Nucleus accumbens (tissue), 56 donors: ENCODE measurements around the gene SPIN4.
"Not testable (repeated sequence)": the region's sequence is repeated elsewhere in the genome, so short reads cannot be mapped to it uniquely, and the experiment has no call there.

ENCODE experiments used
- DNase-seq, 56 donors: peaks; one replicate each; lab custom pipeline; 2025; lab: John Stamatoyannopoulos, UW

The SPIN4 gene

DNA sequence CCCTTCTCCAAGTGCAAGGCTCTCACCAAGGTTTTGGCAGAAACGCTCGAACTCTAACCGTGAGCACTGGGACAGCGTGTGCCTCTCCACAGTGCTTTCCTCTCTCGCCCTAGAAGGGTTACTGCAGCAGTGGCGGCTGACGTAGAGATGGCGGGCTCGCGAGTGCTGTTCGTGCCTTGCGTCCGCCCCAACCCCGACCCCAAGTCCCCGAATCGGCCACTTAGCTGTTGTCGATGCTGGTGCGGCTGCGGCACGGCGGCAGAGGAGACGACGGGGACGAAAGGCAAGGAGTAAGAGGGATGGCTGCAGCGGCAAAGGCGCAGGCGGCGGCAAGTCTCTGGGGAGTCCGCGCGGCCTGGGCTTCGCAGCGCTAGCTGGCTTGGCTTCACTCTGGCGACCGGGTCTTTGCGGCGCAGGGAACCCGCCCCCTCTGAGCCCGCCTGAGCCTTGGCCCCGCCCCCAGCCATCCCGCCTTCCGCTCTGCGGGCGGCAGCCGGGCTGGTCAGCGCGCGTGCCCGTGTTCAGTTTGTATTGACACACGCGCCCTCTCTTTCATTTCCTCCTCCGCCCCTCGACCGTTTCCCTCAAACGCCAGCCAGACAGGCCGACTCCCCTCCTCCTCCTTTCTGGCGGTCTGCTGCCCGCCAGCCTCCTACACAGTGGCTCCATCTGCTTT, at the start of gene SPIN4:
SPIN4 (minus strand) TSS at position 392 of the 676 bp plus-strand sequence. CDS start 513 bp downstream, outside the sequence.
- peak in 54 of 56 donors; percentile 10 to 87 (median 67) for DNase-seq

DNA sequence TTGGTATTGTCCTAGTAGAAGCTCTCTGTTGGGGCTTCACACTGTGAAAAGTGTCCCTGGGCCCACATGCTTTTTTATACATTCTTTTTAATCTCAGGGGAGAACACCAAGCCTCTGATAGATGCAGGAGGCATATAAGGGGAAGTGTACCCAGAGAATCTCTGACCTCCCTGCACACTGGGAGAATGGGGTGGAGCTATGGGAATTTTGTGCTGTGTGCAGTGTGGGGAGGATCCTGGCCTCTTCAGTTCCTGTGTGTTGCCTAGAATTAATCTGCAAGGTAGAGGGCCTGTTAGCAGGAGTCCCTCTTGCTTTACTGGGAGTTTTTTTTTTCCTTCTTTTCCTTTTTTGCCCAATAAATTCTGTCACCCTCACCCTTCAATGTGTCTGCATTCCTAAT, 49.2 kb upstream of the SPIN4 start:
- DNase-seq = no peak

DNA sequence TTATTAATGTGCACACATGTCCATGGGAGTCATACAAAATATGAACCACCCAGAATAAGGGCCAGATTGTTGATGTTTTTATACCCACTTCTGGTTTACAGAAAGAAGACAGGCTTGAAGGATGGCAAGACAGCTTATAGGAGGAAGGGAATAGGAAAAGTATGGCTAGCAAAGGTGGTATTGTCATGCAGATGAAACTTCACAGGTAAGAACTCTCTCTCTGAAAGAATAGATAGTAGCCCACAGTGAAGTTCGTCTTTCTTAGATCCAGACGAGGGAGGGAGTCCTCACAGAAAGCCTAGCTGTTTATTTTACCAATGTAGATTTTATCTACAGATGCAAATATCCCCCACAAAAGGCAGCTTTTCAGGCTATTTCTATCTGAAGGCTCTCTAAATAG, 43.7 kb upstream of the SPIN4 start:
- no peak for DNase-seq

DNA sequence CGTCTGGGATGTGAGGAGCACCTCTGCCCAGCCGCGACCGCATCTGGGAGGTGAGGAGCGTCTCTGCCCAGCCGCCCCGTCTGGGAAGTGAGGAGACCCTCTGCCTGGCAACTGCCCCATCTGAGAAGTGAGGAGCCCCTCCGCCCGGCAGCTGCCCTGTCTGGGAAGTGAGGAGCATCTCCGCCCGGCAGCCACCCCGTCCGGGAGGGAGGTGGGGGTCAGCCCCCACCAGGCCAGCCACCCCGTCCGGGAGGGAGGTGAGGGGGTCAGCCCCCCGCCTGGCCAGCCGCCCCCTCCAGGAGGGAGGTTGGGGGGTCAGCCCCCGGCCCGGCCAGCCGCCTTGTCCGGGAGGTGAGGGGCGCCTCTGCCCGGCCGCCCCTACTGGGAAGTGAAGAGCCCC, 42.0 kb upstream of the SPIN4 start:
- DNase-seq = not testable (repeated sequence)

DNA sequence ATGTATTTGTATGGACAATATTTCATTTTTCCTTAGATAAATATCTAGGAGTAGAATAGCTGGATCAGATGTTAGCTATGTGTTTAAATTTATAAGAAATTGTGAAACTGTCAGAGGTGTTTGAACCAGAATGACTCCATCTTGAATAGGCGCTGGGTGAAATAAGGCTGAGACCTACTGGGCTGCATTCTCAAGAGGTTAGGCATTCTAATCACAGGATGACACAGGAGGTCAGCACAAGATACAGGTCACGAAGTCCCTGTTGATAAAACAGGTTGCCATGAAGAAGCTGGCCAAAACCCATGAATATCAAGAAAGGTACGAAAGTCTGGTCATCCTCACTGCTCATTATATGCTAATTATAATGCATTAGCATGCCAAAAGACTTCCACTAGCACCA, 36.3 kb upstream of the SPIN4 start:
- no peak for DNase-seq

DNA sequence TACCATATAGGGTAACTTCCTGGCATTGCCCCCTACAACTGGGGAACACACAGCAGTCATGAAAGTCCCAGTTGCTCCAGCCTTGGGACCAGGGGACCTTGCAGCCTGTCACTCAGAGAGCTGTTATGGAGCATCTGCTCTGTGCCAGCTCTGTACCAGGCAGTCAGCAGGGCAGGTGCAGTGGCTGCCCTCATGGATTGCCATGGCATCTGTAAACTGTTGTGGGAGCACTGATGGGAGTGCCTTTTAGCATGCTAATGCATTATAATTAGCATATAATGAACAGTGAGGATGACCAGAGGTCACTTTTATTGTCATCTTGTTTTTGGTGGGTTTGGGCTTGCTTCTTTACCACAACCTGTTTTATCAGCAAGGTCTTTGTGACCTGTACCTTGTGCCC, 33.1 kb upstream of the SPIN4 start:
- not testable (repeated sequence) for DNase-seq

DNA sequence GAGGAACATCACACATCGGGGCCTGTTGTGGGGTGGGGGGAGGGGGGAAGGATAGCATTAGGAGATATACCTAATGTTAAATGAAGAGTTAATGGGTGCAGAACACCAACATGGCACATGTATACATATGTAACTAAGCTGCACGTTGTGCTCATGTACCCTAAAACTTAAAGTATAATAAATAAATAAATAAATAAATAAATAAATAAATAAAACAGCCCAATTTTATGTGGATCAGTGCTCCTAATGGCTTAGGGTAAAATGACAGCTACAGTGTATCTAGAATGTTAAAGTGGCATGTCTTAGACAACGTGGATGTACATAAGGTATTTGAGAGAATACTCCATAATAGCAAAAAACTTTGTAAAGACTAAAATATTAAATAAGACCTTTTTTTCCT, 21.9 kb upstream of the SPIN4 start:
- DNase-seq = not testable (repeated sequence)

DNA sequence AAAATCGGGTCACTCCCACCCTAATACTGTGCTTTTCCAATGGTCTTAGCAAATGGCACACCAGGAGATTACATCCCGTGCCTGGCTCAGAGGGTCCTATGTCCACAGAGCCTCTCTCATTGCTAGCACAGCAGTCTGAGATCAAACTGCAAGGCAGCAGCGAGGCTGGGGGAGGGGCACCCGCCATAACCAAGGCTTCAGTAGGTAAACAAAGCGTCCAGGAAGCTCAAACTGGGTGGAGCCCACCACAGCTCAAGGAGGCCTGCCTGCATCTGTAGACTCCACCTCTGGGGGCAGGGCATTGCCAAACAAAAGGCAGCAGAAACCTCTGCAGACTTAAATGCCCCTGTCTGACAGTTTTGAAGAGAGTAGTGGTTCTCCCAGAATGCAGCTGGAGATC, 16.6 kb upstream of the SPIN4 start:
- not testable (repeated sequence) for DNase-seq

DNA sequence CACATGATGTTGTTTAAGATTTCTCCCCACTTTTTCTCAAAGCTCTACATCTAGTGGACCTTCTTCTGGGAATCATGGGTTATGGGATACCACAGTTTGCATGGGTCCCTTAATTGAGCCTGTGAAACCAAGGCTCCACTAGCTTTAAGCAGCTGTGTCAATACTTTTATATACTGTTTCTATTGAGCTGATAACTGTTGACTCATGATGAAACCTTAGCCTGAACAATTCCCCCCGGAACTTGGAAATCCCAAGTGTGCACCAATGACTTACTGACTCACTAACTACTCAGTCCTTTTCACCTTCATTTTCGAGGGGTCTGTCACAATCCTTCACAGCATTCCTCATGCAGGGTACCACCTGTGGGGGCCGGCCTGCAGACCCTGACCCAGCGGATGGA, 12.7 kb upstream of the SPIN4 start:
- no peak for DNase-seq

DNA sequence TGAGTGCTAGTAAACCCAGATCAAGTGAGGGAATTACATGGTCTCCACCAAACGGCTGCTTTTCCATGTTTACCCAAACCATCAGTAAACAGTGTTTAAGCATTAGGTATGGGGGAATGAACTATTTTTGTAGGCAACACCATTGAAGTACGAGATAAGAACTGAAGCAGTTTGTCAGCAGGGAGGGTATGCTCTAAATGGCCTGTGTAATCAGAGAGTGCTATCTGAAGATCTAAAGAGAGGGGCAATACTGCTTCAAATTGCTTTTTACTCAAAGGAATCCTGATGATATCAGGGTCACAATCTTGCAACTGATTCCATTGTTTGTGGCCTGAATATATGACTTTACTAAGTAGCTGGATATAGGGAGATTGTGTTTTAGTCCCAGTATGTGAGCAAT, 10.4 kb upstream of the SPIN4 start:
- no peak for DNase-seq

DNA sequence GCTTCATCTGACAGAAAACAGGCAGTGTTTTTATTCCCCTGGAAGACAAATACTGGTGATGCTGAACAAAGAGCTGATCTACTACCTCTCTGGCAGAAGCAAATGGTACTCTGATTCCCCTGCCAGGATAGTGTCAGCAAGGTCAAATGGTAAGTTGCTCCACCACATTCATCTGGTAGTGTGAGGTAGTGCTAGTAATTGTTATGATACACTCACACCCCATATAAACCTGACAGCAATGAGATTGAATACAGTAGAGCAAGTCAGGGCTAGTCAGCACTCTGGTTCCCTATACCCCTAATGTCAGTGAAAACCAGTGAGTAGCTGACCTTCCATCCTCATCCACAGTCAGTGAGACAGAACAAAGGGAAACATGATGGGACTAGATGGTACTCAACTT, 3.4 kb upstream of the SPIN4 start:
- no peak for DNase-seq

DNA sequence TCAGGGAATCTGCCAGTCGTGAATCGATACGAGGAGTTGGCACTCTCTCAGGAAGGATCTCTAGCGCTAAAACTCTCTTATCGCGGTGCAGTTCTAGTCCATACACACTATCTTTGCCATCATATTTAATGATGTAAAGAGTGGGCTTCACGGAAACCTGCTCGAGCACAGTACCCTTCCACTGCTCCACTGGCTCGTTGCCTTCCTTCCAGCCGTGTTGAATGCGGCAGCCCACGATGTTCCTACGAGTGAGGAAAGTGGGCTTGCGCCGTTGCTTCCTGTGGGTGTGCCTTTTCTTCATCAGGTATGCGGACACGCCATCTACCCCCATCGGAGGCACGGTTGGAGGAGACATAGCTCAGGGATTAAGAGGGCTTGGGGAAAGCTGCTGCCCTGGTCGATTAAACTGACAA, 661 bp downstream of the SPIN4 start:
- DNase-seq = peak in 39 of 56 donors; percentile 1 to 53 (median 16)

DNA sequence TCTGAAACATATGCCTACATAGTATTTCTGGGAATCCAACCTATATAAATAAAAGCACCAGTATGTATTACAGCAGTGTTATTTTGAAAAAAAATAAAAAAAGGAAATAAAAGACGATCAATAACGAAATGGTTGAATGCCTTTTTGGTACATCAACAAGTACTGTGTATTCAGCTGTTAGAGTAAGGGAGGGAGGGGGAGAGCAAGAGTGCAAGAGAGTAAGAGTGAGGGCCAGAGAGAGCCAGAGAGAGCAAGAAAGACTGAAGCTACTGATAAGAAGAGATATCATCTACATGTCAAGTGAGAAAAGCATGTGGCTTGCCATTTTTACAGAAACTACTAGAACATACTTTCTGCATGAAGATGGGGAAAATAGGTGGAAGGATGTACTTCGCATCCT, 1.8 kb downstream of the SPIN4 start:
- peak in 1 of 56 donors; percentile 0 for DNase-seq

DNA sequence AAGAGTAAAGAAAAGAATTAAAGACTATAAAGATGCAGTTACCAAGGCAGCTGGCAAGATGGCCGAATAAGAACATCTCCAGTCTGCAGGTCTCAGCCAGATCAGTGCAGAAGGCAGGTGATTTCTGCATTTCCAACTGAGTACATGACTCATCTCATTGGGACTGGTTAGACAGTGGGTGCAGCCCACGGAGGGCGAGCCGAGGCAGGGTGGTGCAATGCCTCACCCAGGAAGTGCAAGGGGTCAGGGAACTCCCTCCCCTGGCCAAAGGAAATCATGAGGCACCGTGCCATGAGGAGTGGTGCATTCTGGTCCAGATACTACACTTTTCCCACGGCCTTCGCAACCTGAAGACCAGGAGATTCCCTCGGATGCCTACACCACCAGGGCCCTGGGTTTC, 20.5 kb downstream of the SPIN4 start:
- DNase-seq = peak in 1 of 56 donors; percentile 0

DNA sequence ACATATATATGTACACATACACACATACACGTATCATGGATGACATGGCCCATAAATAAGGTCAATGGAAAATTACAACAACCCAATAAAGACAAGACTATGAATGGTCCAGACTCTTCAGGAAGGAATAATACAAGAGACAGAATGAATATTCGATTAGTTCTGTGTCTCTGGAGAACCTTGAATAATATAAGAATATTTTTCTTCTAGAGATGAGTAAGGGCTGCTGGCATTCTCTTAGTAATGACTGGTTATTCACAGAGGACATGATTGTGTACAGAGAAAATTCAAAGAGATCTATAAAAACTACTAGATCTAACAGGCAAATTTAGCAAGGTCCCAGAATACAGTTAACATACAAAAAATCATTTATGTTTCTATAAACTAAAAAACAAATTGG, 23.3 kb downstream of the SPIN4 start:
- no peak for DNase-seq

DNA sequence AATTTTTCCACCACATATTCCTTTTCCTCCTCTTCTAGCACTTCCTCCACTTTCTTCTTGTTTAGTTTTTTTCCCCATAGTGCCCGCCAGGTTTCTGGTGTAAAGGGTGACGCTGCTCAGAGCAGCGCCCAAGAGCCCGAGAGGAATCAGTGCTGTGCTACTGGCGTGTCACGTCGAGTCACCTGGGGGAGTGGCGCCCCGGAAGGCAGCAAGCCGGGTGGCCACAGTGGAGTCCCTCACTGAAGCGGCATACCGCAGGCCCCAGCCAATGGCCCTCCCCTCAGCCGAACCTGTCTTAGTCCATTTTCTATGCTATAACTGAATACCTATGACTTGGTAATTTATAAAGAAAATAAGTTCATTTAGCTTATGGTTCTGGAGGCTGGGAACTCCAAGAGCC, 51.5 kb downstream of the SPIN4 start:
- DNase-seq = no peak
